G401 (cell line): ENCODE results near the gene CEP112. TPM values are rescaled to one million over a fixed set of nuclear protein-coding genes. Genes with fewer than 3 reads are reported as not detected.

Source experiments
- DNase-seq: peaks from one replicate; pipeline ENCODE4 v3.0.0-alpha.2; 2015; ENCODE audit warnings: low spot score
- in situ Hi-C: cut with HindIII; loops from 2 replicates; pipeline ENCODE4 v1.10.0; 2016; ENCODE audit warnings: low sequenced_read_pairs, mixed read lengths
- total RNA-seq: library from RNA; depleted of rRNA; stranded (reverse); fragments of >200 nt; shearing (Covaris generic); gene quantifications from 2 replicates; pipeline ENCODE4 v1.2.3, GENCODE V29; 2014

CEP112 gene
- total RNA-seq, 1 experiment from 2014 or later: 9.6 TPM

DNA sequence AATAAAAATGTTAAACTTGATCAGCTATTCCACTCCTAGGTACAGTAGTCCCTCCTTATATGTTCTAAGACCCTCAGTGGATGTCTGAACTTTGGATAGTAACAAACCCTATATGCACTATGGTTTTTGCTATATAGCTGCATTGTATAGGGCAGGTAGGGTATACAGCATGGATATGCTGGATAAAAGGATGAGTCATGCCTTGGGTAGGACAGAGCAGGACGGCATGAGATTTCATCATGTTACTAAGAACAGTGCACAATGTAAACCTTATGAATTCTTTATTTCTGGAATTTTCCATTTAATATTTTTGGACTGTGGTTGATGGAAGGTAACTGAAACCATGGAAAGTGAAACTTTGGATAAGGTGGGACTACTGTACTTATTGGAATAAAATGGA, 235.1 kb downstream of the CEP112 start:
- in situ Hi-C loops: no loop called here
- DNase-seq: no peak

DNA sequence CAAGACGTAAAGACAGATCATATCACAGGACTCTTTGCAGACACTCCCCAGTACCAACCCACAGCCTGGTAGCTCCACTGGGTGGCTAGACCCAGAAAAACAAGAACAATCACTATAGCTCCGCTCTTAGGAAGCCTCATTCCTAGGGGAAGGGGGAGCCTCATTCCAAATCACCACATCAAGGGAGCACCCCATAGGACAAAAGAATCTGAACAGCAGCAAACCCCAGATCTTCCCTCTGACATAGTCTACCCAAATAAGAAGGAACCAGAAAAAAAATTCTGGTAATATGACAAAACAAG, 237.8 kb downstream of the CEP112 start:
- DNase-seq: no peak
- in situ Hi-C loops: no loop called here

DNA sequence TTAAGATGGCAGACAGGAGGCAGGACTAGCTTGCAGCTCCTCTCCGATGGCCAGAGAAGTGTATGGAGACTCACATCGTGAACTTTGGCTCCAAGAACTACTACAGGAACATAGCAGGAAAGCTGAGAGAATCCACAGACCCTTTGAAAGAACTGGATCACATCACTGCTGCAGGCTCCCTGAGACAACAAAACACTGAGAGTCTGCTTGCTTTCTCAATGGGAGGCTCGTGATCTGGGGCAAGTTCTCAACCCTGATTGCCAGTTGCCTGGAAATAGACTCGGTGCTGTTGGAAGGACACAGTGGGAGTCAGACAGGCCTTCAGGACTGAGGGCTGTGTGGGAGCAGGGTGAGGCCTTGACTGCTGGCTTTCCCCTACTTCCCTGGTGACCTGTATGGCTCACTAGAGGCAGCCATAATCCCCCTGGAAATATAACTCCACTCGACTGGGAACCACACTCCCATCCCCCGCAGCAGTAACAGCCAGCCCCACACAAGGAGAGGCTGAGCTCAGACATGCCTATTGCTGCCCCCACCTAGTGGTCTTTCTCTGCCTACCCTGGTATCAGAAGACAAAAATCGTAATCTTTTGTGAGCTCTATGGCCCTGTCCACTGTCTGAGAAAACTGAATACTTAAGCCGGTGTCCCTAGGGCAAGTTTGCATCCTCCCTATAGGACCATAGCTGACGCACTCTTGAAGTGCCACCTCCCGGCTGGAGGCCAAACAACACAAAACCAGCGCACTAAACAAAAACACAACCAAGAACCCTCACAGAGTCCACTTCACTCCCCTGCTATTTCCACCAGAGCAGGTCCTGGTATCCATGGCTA, 238.4 kb downstream of the CEP112 start:
- in situ Hi-C loops: no loop called here
- no peak for DNase-seq

DNA sequence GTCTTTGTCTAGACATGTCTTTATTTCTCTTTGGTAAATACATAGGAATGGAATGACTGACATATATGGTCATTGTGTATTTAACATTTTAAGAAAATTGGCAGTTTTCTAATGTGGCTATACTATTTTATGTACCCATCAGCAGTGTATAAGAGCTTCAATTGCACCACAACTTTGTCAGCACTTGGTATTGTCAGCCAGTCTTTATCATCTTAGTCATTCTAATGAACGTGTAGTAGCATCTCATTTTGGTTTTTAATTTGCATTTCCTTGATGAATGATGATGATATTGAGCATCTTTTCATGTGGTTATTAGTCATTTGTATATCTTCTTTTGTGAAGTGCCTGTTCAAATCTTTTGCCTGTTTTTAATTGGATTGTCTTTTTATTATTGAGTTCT, 239.3 kb downstream of the CEP112 start:
- in situ Hi-C loops: no loop called here
- no peak for DNase-seq

DNA sequence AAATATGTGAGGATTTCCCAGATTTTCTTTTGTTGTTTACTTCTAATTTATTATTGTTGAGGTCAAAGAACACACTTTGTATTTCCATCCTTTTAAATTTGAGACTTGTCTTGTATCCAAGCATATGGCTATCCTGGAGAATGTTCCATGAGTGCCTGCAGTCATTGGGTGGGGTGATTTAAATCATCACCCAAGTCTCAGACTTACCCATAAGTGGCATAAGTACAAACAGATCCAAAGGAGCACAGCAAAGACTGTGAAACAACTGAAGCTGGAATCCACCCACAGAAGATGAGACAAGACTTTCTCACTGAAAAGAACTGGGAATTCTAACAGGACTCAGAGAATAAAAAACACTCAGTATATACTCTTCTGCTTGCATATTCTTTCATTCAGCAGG, 239.9 kb downstream of the CEP112 start:
- in situ Hi-C loops: no loop called here
- no peak for DNase-seq

DNA sequence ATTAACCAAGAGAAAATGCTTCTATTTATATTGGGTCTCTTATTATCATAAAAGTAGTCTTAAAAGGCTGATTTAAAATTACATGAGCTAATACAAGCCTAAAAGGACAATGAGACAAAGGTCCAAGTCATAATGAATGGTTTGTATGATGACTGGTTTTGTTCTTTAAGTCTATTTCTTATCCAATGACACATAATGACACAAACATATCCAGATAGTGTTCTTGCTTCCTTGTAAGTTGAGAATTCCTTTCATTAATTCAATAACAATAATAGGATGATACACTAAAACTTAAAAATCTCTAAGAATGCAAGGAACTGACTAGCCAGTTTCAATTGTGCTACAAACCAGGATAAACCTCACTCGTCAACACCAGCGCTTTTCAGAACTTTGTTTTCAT, 244.1 kb downstream of the CEP112 start:
- DNase-seq: no peak
- in situ Hi-C loops: no loop called here

DNA sequence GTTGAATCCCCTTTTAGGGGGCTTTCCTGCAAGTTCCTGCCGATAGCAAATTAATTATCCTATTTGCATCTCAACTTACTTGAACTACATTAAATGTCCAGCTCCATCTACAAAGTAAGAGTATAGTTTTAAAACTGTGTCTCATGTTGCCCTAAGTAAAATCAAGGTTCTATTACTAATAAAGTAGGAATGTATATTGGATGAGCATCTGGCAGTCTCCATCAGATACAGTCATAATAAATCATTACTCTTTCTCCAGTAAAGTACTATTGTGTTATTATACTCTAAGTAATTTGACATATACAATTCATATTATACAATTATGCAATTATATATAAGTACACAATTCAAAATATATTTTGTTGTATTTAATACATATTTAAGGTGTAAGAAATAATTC, 249.3 kb downstream of the CEP112 start:
- in situ Hi-C loops: no loop called here
- DNase-seq: no peak

DNA sequence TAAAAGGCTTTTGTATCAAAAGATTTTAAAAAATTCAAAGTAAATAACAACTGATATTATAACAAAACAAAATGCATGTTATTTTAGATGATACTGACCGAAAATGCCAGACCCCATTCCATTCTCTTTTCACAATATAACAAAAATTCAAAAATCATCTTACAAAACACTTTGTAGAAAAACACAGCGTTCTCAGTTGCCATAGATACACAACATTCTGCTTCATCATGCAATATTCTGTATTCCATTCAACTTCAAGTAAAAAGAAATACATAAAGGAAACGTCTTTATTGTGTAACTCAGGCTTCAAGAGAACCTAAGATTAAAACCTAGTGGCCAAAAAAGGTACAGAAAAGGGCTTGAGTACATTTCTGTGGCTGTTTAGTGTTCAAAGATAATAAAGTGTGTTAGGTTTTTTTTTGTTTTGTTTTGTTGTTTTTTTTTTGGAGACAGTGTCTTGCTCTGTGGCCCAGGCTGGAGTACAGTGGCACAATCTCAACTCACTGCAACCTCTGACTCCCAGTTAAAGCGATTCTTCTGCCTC, 250.5 kb downstream of the CEP112 start:
- in situ Hi-C loops: no loop called here
- DNase-seq: no peak

DNA sequence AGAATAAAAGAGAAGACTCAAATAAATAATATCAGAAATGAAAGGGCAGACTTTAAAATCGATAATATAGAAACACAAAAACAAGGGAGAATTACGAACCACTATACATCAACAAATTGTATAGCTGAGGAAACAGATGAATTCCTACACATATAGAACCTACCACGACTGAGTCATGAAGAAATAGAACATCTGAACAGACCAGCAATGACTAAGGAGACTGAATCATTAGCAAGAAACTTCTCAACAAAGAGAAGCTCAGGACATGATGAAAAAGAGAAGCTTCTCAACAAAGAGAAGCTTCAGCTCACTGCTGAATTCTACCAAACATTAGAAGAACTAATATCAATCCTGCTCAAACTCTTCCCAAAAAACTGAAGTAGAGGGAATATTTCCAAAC, 255.9 kb downstream of the CEP112 start:
- no peak for DNase-seq
- in situ Hi-C loops: no loop called here

DNA sequence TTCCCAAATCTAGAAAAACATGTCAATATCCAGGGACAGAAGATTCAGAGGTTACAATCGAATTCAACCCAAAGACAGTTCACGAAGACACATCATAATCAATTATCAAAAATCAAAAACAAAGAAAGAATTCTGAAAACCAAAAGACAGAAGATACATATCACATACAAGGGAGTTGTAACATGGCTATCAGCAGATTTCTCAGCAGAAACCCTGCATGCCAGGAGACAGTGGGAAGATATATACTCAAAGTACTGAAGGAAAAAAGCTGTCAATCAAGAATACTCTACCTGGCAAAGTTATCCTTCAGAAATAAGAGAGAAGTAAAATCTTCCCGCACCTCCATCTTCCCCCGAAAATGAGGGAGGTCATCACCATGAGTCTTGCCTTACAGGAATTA, 258.6 kb downstream of the CEP112 start:
- in situ Hi-C loops: no loop called here

DNA sequence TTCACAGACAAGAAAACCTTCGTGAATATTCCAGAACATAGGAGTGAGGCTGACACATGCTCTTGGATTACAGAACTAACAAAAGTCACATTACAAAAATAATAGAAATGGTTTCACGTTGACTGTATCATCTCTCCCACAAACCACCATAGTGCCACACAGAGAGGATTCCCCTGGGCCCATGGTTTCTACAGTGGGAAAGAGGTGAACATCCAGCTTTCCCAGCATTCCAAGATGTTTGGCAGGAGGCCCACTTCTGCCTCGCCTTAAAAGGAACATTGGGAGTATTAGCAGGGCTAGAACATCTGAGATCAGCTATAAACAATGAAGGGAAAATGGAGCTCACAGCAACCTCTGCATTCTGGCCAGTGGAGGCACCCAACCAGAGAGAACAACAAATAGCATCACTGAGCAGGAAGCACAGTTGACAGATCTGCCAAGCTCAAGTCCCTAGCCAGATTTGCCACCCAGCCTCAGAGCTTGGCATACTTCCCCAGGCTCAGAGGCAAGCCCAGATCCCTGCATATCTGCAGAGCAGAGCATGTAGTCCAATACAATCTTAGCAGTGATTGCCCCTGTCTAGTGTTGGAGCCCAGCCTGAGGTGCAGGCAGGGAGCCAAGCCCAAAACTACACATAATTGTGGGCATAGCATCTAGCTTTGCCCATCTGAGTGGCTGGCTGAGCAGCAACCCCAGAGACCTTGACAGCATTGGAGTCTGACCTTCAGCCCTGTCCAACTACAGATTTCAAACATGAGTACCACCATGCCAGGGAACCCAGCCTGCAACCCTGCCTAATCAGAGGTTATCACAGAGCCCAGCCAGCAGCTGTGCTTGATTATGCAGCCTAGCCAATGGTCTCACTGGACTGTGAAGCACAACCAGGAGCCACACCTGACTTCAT, 260.4 kb downstream of the CEP112 start:
- no peak for DNase-seq
- in situ Hi-C loops: no loop called here

More for the DNA sequence above, 258.6 kb downstream of the CEP112 start:
- no peak for DNase-seq

DNA sequence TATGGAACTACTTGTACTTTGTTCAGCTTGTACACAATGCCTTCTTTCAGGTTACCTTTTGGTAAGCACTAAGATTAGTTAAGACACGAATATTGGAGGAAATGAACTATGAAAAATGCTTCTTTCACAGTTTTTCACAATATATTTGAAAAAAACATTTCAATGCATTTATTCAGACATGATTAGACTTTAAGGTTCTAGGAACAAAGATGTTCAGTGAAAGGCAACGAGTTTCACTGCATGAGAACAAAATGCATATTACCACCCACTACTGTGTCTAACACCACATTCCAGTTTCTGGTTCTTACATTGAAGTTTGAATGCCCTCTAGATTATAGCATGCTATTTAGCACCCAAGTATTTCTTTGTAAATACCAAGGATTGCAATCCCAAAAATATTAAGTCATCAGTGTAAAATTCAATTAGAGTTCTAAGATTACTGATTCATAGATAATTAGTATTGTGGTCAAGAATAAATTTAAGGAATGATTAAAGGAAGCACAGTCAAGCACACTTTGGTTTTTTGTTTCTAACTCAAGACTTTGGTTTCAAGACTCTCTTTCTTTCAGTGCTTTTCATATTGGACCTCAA, 261.7 kb downstream of the CEP112 start:
- in situ Hi-C loops: no loop called here
- DNase-seq: no peak

DNA sequence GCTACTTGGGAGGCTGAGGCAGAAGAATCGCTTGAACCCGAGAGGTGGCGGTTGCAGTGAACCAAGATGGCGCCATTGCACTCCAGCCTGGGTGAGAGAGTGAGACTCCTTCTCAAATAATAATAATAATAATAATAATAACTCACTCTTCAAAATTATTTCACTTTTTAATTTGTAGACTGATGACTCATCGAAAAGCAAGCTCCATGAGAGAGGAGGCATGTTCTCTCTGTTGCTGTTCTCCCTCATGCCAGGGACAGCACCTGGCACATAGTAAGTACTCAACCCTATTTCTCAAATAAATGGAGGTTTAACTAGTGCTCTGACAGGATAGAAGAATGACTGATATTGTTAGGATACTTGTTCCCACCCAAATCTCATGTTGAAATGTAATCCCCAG, 265.3 kb downstream of the CEP112 start:
- in situ Hi-C loops: no loop called here
- DNase-seq: no peak

DNA sequence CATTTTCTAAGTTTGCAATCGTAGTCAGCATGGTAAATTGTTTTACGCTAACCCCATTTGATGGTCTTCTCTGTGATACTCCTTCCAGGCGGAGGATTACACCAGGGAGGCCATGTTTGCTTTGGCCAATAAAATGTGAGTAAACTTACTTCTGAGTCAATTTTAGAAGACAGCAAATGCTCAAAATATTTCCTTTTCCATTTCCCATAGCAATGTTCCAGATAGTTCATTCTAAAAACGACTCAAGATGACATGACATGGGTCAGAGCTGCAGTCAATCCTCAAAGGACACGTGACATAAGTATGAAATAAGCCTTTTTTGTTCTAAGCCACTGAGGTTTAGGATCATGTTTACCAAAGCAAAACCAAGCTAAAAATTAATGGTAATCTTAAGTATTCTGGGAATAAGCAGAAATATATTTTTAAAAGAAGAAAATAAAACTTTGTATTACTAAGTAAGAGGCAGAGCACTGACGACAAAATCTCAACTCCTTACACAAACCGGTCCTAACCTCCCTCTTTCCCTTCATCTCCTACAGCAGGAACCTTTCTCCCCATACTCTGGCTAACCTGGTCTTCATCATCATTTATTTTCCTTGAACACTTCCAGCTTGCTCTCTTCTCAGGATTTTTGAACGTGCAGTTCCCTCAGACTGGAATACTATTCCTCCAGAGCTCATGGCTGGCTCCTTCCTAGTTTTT, 266.2 kb downstream of the CEP112 start:
- DNase-seq: no peak
- in situ Hi-C loops: no loop called here

DNA sequence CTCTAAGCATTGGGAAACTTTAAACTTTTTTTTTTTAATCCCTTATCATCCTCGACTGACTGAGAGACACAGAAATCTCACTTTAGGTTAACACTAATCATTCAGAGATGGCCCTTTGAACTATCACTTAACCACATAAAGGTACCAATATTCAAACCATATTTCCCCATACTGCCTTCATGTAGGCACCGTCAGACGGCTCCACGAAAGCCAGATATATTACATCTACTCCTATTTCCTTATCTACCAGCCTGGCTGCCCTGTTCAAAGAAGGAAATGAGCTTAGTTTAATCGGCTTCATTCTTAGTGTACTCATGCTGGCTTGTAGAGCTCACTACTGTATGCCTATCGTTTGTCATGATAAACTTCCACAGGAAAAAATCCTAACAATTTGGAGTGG, 270.9 kb downstream of the CEP112 start:
- DNase-seq: no peak
- in situ Hi-C loops: no loop called here

DNA sequence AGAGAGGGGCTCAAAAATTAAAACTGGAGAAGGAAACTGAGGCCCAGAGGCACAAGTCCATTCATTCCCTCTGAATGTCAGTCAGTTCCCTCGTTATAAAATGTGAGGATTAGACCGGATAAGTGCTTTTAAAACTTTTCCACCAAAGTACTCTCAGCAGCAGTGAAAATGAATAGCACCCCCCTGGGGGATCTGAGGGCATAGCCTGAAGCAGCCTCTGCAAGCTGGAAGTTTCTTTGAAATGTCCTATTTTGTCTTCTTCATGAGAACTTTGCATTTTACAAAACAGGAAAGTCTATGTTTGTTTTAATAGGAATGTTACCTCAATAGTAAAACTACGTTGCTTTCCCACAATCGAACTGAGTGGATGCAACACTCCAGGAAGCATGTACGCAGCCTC, 273.0 kb downstream of the CEP112 start:
- DNase-seq: no peak
- in situ Hi-C loops: no loop called here

DNA sequence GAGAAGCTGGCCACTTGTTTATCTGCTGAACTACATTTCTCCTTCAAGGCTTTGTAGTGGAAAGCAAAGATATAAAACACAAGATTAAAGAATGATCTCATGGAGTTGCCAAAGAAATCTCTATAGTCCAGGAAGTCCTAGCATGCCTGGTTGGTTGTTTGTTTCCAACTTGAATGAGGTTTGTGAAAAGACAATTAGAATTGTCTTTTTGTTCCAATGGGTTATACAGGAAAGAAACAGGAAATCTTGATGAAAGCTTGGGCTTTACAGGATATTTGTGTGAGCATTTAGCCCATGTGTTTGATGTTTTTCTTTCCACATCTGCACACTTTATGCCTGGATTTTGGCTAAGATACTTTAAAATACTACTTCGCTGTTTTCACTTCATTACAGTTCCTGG, 273.4 kb downstream of the CEP112 start:
- in situ Hi-C loops: no loop called here

DNA sequence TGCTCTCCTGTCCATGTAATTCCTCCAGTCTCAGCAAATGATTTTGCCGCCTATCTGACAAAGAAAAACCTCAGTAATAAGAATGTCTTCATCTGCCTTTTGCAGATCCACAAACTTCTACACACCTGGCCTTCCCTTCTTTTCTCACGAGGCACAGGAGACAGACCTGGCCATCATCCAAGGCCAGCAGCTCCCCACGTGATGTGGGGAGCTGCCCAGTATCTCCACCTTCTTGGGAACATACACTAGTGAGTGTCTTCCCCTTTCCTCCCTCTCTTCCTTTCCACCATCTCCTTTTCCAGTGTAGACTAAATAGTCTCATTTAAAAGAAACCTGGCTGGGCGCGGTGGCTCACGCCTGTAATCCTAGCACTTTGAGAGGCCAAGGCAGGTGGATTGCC, 274.4 kb downstream of the CEP112 start:
- in situ Hi-C loops: no loop called here
- DNase-seq: no peak

More for the DNA sequence above, 273.4 kb downstream of the CEP112 start:
- no peak for DNase-seq

DNA sequence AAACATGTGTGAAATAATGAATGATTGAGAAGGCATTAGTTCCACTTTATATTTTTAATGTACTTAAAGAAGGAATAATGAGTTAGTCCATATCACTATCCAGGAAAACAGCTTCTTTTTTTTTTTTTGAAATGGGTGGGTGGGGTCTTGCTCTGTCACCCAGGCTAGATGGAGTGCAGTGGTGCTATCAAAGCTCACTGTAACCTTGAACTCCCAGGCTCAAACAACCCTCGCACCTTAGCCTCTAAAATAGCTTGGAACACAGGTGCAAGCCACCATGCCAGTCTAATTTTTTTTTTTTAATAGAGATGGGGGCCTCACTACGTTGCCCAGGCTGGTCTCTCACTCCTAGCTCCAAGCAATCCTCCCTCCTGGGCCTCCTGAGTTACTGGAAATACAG, 275.5 kb downstream of the CEP112 start:
- no peak for DNase-seq
- in situ Hi-C loops: no loop called here
